ENCODE results near the gene DPP4. TPM values are rescaled to one million over a fixed set of nuclear protein-coding genes. Genes with fewer than 3 reads are reported as not detected.

DPP4 gene
- total RNA-seq, 1 donor from 2014 or later, result 67.4 TPM

GRCh38 chr2:162021516-162022058, 52.4 kb downstream of the DPP4 start:
- no peak for DNase-seq (ENCODE audit: low read depth in 2 of 2)

- DNase-seq (ENCODE audit: low read depth in 2 of 2), result no peak
Observed at GRCh38 chr2:162018530-162018929, 55.5 kb downstream of the DPP4 start.

GRCh38 chr2:162017233-162017632, 56.8 kb downstream of the DPP4 start:
- DNase-seq (ENCODE audit: low read depth in 2 of 2), result no peak

- DNase-seq (ENCODE audit: low read depth in 2 of 2), result no peak
Observed at GRCh38 chr2:162016080-162016479, 57.9 kb downstream of the DPP4 start.

GRCh38 chr2:162014751-162015150, 59.3 kb downstream of the DPP4 start:
- DNase-seq (ENCODE audit: low read depth in 2 of 2), result peak in 1 of 2 donors; percentile 14

GRCh38 chr2:162013514-162014475, 60.2 kb downstream of the DPP4 start:
- peak; percentile 72 to 84 for DNase-seq (ENCODE audit: low read depth in 2 of 2)

GRCh38 chr2:162012565-162013058, 61.4 kb downstream of the DPP4 start:
- peak in 1 of 2 donors; percentile 23 for DNase-seq (ENCODE audit: low read depth in 2 of 2)

- no peak for DNase-seq (ENCODE audit: low read depth in 2 of 2)
Observed at GRCh38 chr2:162011706-162012564, 62.1 kb downstream of the DPP4 start.

GRCh38 chr2:162009543-162009942, 64.5 kb downstream of the DPP4 start:
- no peak for DNase-seq (ENCODE audit: low read depth in 2 of 2)

- peak in 1 of 2 donors; percentile 40 for DNase-seq (ENCODE audit: low read depth in 2 of 2)
Observed at GRCh38 chr2:162007447-162008040, 66.5 kb downstream of the DPP4 start.

- DNase-seq (ENCODE audit: low read depth in 2 of 2), result no peak
Observed at GRCh38 chr2:162006337-162006736, 67.7 kb downstream of the DPP4 start.

GRCh38 chr2:162004031-162004430, 70.0 kb downstream of the DPP4 start:
- DNase-seq (ENCODE audit: low read depth in 2 of 2), result peak in 1 of 2 donors; percentile 36

GRCh38 chr2:162002623-162003235, 71.3 kb downstream of the DPP4 start:
- DNase-seq (ENCODE audit: low read depth in 2 of 2), result no peak

GRCh38 chr2:162000431-162000830, 73.6 kb downstream of the DPP4 start:
- no peak for DNase-seq (ENCODE audit: low read depth in 2 of 2)

GRCh38 chr2:161999321-161999720, 74.7 kb downstream of the DPP4 start:
- DNase-seq (ENCODE audit: low read depth in 2 of 2), result peak in 1 of 2 donors; percentile 33

- no peak for DNase-seq (ENCODE audit: low read depth in 2 of 2)
Observed at GRCh38 chr2:161998857-161999256, 75.2 kb downstream of the DPP4 start.

GRCh38 chr2:161997916-161998471, 76.0 kb downstream of the DPP4 start:
- DNase-seq (ENCODE audit: low read depth in 2 of 2), result no peak

- no peak for DNase-seq (ENCODE audit: low read depth in 2 of 2)
Observed at GRCh38 chr2:161995553-161996016, 78.4 kb downstream of the DPP4 start.

- no peak for DNase-seq (ENCODE audit: low read depth in 2 of 2)
Observed at GRCh38 chr2:161994761-161995520, 79.1 kb downstream of the DPP4 start.

GRCh38 chr2:161992531-161992930, 81.5 kb downstream of the DPP4 start:
- DNase-seq (ENCODE audit: low read depth in 2 of 2), result no peak

Data from dermis microvascular lymphatic vessel endothelial cell (primary cell).